K562 (cell line): Measurements from ENCODE around the gene DYNC1I1.

Experiments
- ARHGAP35 ChIP-seq: fragments of 450-650 bp; IDR thresholded peaks from 2 replicates; pipeline ENCODE4 v1.6.1; 2018; ENCODE audit not compliant: partially characterized antibody
- CTCF ChIP-seq, 3 experiments: IDR thresholded peaks in 2 of 3; conservative IDR thresholded peaks in 1 of 3; 2 replicates each; pipeline ENCODE4 v1.5.1; 2011 to 2012; ENCODE audit warnings: low read length in 3 of 3, mild to moderate bottlenecking in 3 of 3, control low read depth in 2 of 3, improper control_type of control experiment in 1 of 3, inconsistent platforms in 1 of 3, low read depth in 1 of 3, mixed read lengths in 1 of 3, moderate library complexity in 1 of 3; ENCODE audit not compliant: insufficient read depth in 2 of 3
- E2F1 ChIP-seq: sonication (generic); formaldehyde crosslinking; IDR thresholded peaks from 2 replicates; pipeline ENCODE4 v1.8.1; 2023; ENCODE audit warnings: mild to moderate bottlenecking, missing genetic modification reagents, moderate library complexity
- ESRRA ChIP-seq: fragments of 450-650 bp; IDR thresholded peaks from 2 replicates; pipeline ENCODE4 v1.6.1; 2014; ENCODE audit warnings: low read depth, mild to moderate bottlenecking, moderate library complexity, borderline replicate concordance
- EZH2 ChIP-seq: IDR thresholded peaks from 2 replicates; pipeline ENCODE4 v1.6.1; 2012; ENCODE audit warnings: low read depth, mild to moderate bottlenecking, inconsistent platforms, low read length, borderline replicate concordance
- KAT8 ChIP-seq: fragments of 450-650 bp; IDR thresholded peaks from 2 replicates; pipeline ENCODE4 v1.6.1; 2016; ENCODE audit warnings: low read depth, mild to moderate bottlenecking
- MXI1 ChIP-seq: IDR thresholded peaks from 2 replicates; pipeline ENCODE4 v1.6.1; 2011; ENCODE audit warnings: low read depth, mild to moderate bottlenecking, improper control_type of control experiment, low read length
- NCOA2 ChIP-seq, 2 experiments: fragments of 450-650 bp; IDR thresholded peaks; 2 replicates each; pipeline ENCODE4 v1.6.1; 2018; ENCODE audit warnings: mild to moderate bottlenecking in 2 of 2, moderate library complexity in 1 of 2; ENCODE audit not compliant: partially characterized antibody in 2 of 2
- NFE2 ChIP-seq: IDR thresholded peaks from 2 replicates; pipeline ENCODE4 v1.6.1; 2014; ENCODE audit warnings: antibody characterized with exemption, low read depth
- PCBP1 ChIP-seq: fragments of 200-400 bp; formaldehyde crosslinking; IDR thresholded peaks from 2 replicates; pipeline ENCODE4 v1.6.1; 2018; ENCODE audit warnings: mild to moderate bottlenecking, low read depth, low read length; ENCODE audit not compliant: poor library complexity, severe bottlenecking
- RFX5 ChIP-seq: IDR thresholded peaks from 2 replicates; pipeline ENCODE4 v1.6.1; 2011; ENCODE audit warnings: low read depth, mild to moderate bottlenecking, improper control_type of control experiment, low read length
- RNF219 ChIP-seq: fragments of 250-450 bp; sonication (Bioruptor Pico); IDR thresholded peaks from 2 replicates; pipeline ENCODE4 v1.5.0; 2022; ENCODE audit warnings: mild to moderate bottlenecking

GRCh38 chr7:96143495-96144259 is 371.3 kb downstream of the DYNC1I1 start:
- TF ChIP-seq NCOA2 (IDR thresholded peaks at IDR 0.05; ENCODE audit: partially characterized antibody in 2 of 2) (no peak), NFE2 (no peak), CTCF (IDR thresholded peaks at IDR 0.05 in 2 of 3, conservative IDR thresholded peaks at IDR 0.05 in 1 of 3; ENCODE audit: insufficient read depth in 2 of 3, low read depth in 1 of 3, low read length in 3 of 3) (no peak), PCBP1 (no peak), RNF219 (CRISPR knock-in tag) (no peak), MXI1 (no peak), ESRRA (no peak), RFX5 (no peak), KAT8 (no peak), E2F1 (CRISPR knock-in tag) (no peak), ARHGAP35 (no peak), EZH2 (no peak)
